OCI-LY7 (cell line): Measurements from ENCODE around the gene JAZF1.

ENCODE experiments used
- EZH2phosphoT487 ChIP-seq: fragments of 200-600 bp; sonication (generic); IDR thresholded peaks from 2 replicates; pipeline ENCODE4 v1.6.1; 2018; ENCODE audit warnings: low read depth, borderline replicate concordance, mild to moderate bottlenecking, mixed run types, antibody characterized with exemption, low read length, moderate library complexity, mixed read lengths
- TF ChIP-seq, protein P1 (sequence below): fragments of 200-600 bp; sonication (generic); conservative IDR thresholded peaks from 2 replicates; pipeline ENCODE4 v1.5.1; 2014; ENCODE audit warnings: mild to moderate bottlenecking, antibody characterized with exemption, low read length, moderate library complexity, mixed read lengths

DNA sequence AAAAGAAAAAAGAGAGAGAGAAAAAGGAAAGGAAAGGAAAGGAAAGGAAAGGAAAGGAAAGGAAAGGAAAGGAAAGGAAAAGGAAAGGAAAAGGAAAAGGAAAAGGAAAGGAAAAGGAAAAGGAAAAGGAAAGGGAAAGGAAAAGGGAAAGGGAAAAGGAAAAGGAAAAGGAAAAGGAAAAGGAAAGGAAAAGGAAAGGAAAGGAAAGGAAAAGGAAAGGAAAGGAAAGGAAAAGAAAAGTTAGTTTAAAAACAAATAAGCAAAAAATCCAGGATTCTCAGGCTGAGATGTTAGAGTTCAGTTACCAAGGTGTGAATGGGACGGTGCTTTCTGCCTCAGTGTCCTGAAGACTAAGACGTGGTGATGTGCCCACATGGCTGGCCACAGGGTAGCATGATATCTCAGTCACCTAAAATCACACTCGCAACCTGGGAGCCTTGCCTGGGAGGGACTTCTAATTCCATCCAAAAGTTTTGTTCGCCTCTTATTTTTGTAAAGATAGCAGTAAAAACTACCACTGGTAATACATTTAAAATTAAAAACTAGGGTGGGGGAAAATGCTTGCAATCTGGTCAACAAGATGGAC lies 70.1 kb downstream of the JAZF1 start:
- TF ChIP-seq, protein P1, sequence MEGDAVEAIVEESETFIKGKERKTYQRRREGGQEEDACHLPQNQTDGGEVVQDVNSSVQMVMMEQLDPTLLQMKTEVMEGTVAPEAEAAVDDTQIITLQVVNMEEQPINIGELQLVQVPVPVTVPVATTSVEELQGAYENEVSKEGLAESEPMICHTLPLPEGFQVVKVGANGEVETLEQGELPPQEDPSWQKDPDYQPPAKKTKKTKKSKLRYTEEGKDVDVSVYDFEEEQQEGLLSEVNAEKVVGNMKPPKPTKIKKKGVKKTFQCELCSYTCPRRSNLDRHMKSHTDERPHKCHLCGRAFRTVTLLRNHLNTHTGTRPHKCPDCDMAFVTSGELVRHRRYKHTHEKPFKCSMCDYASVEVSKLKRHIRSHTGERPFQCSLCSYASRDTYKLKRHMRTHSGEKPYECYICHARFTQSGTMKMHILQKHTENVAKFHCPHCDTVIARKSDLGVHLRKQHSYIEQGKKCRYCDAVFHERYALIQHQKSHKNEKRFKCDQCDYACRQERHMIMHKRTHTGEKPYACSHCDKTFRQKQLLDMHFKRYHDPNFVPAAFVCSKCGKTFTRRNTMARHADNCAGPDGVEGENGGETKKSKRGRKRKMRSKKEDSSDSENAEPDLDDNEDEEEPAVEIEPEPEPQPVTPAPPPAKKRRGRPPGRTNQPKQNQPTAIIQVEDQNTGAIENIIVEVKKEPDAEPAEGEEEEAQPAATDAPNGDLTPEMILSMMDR: no peak
- no peak for TF ChIP-seq EZH2phosphoT487
